A673 (cell line): ENCODE measurements around the gene TFDP2. TPM values are rescaled to one million over a fixed set of nuclear protein-coding genes. Genes with fewer than 3 reads are reported as not detected.

Experiments used
- BruUV-seq: library from RNA; stranded (reverse); fragments of 400-500 nt; replicated peaks from 2 replicates; lab custom pipeline; 2021; lab: Mats Ljungman, UMichigan
- CTCF ChIA-PET: fragments of 300-600 bp; sonication (Branson Sonifier 250); formaldehyde crosslinking; loops from one replicate; lab custom pipeline; 2022; ENCODE audit warnings: antibody characterized with exemption; lab: Charles Lee
- POLR2A ChIA-PET: fragments of 300-600 bp; sonication (Branson Sonifier 250); formaldehyde crosslinking; loops from one replicate; lab custom pipeline; 2022; ENCODE audit warnings: antibody characterized with exemption; ENCODE audit not compliant: low non-redundant PET; lab: Charles Lee
- DNase-seq: peaks from one replicate; pipeline ENCODE4 v3.0.0-alpha.2; 2015; ENCODE audit warnings: low spot score
- H3K27ac ChIP-seq: fragments of 200-600 bp; sonication (generic); 2 replicates; pipeline ENCODE4 v1.5.1; 2016; ENCODE audit warnings: mixed run types, low read depth, mild to moderate bottlenecking, mixed read lengths, antibody characterized with exemption, low read length; ENCODE audit not compliant: poor library complexity, severe bottlenecking
- H3K27me3 ChIP-seq: fragments of 200-600 bp; sonication (generic); replicated peaks from 2 replicates; pipeline ENCODE4 v1.6.1; 2017; ENCODE audit warnings: mixed run types, low read depth, mild to moderate bottlenecking, mixed read lengths, antibody characterized with exemption, low read length; ENCODE audit not compliant: insufficient read depth, poor library complexity
- H3K36me3 ChIP-seq: fragments of 200-600 bp; sonication (generic); 2 replicates; pipeline ENCODE4 v1.6.1; 2016; ENCODE audit warnings: mixed run types, mild to moderate bottlenecking, mixed read lengths, antibody characterized with exemption, low read length; ENCODE audit not compliant: insufficient read depth, poor library complexity, severe bottlenecking
- H3K4me1 ChIP-seq: fragments of 200-600 bp; sonication (generic); 2 replicates; pipeline ENCODE4 v1.6.1; 2017; ENCODE audit warnings: mixed run types, mild to moderate bottlenecking, mixed read lengths, antibody characterized with exemption, low read length; ENCODE audit not compliant: insufficient read depth, poor library complexity, severe bottlenecking
- H3K4me3 ChIP-seq: fragments of 200-600 bp; sonication (generic); 2 replicates; pipeline ENCODE4 v1.5.1; 2016; ENCODE audit warnings: low read depth, mixed run types, mild to moderate bottlenecking, mixed read lengths, low read length; ENCODE audit not compliant: poor library complexity, severe bottlenecking
- H3K9me3 ChIP-seq: fragments of 200-600 bp; sonication (generic); 2 replicates; pipeline ENCODE4 v1.6.1; 2016; ENCODE audit warnings: mixed run types, low read depth, mild to moderate bottlenecking, mixed read lengths, antibody characterized with exemption, low read length; ENCODE audit not compliant: poor library complexity, severe bottlenecking
- CTCF ChIP-seq: fragments of 300-800, 200-600 bp; sonication (generic); conservative IDR thresholded peaks from 2 replicates; pipeline ENCODE4 v1.5.1; 2017; ENCODE audit warnings: low read depth, mild to moderate bottlenecking, antibody characterized with exemption, low read length, moderate library complexity, mixed read lengths
- EZH2 ChIP-seq: fragments of 200-600 bp; sonication (generic); IDR thresholded peaks from 2 replicates; pipeline ENCODE4 v1.6.1; 2017; ENCODE audit warnings: borderline replicate concordance, low read depth, mild to moderate bottlenecking, mixed read lengths, antibody characterized with exemption, low read length; ENCODE audit not compliant: poor library complexity, severe bottlenecking
- intact Hi-C: fragments of 100-400 bp; cut with micrococcal nuclease; formaldehyde crosslinking; loops from one replicate; pipeline ENCODE4 v1.10.0; 2022; ENCODE audit not compliant: unreplicated experiment
- total RNA-seq: library from RNA; stranded (reverse); gene quantifications from 2 replicates; pipeline ENCODE4 v1.2.3, GENCODE V29; 2021

TFDP2 gene
- total RNA-seq, 1 experiment from 2014 or later, result 41.6 TPM

DNA sequence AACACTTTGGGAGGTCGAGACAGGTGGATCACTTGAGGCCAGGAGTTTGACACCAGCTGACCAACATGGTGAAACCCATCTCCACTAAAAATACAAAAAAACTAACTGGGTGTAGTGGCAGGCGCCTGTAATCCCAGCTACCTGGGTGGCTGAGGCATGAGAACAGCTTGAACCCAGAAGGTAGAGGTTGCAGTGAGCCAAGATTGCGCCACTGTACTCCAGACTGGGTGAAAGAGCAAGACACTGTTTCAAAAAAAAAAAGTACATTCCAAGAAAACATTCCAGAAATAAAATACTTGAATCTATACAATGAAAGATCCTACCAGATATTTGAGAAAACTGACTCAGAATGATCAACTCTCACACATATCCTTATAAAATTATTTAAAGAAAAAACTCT, 30.4 kb downstream of the TFDP2 start:
- DNase-seq, result no peak
- no TSS peak for BruUV-seq
- intact Hi-C loops, result no loop called here
- Histone ChIP-seq H3K4me3 (no peak overlapping the region), H3K9me3 (no peaks in the 10 kb centered on the region), H3K4me1 (no peaks in the 10 kb centered on the region), H3K27ac (no peak overlapping the region), H3K36me3 (no peaks in the 10 kb centered on the region), H3K27me3 (no peaks in the 10 kb centered on the region)
- CTCF ChIA-PET, result no interaction called here
- POLR2A ChIA-PET, result no interaction called here
- TF ChIP-seq CTCF (no peak), EZH2 (no peak)

DNA sequence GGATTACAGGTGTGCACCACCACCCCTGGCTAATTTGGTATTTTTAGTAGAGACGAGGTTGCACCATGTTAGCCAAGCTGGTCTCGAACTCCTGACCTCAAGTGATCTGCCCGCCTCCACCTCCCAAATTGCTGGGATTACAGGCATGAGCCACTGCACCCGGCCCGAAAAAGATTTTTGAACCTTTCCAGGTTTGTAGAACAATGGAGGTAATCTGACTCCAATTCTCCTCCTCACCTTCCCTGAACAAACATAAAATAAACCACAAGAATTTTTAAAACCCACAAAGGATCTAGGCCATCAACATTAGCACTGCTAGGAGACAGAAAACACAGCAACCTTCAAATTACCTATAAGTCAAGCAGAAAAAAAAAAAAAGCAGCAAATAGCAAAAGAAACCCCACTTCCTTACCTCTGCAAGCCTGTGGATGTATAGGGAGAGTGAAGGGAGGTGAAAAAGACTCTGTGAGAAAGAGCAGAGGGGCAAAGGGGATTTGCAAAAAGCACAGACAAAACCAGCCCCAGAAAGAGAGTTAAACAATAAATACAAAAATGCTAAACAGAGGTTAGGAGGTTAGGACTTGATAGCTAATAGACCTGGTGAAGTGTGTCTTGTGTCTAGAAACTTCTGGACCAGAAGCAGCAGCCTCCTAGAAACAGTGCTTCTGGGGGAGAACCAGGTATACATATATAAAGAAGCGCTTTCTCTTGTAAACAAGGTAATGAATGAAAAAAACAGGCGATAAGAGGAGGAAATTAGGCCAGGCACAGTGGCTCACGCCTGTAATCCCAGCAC, 32.1 kb downstream of the TFDP2 start:
- H3K9me3 ChIP-seq, result no peaks in the 10 kb centered on the region
- H3K27ac ChIP-seq, result no peak overlapping the region
- POLR2A ChIA-PET, result no interaction called here
- CTCF ChIA-PET, result no interaction called here
- TF ChIP-seq EZH2 (no peak), CTCF (no peak)
- no peaks in the 10 kb centered on the region for H3K27me3 ChIP-seq
- no peak for DNase-seq
- no TSS peak for BruUV-seq
- no peaks in the 10 kb centered on the region for H3K36me3 ChIP-seq
- intact Hi-C loops, result no loop called here
- no peak overlapping the region for H3K4me3 ChIP-seq
- H3K4me1 ChIP-seq, result no peaks in the 10 kb centered on the region

GRCh38 chr3:142115867-142116668, 33.3 kb downstream of the TFDP2 start:
- H3K27me3 ChIP-seq, result no peaks in the 10 kb centered on the region
- H3K27ac ChIP-seq, result no peak overlapping the region
- BruUV-seq, result no TSS peak
- POLR2A ChIA-PET, result no interaction called here
- no peak overlapping the region for H3K4me3 ChIP-seq
- DNase-seq, result no peak
- intact Hi-C loops, result no loop called here
- no peak for TF ChIP-seq CTCF
- TF ChIP-seq EZH2, result no peak
- CTCF ChIA-PET, result no interaction called here
- no peaks in the 10 kb centered on the region for H3K9me3 ChIP-seq
- no peaks in the 10 kb centered on the region for H3K36me3 ChIP-seq
- H3K4me1 ChIP-seq, result no peaks in the 10 kb centered on the region
